Measurements from ENCODE around the gene PAK5.

The PAK5 gene

DNA sequence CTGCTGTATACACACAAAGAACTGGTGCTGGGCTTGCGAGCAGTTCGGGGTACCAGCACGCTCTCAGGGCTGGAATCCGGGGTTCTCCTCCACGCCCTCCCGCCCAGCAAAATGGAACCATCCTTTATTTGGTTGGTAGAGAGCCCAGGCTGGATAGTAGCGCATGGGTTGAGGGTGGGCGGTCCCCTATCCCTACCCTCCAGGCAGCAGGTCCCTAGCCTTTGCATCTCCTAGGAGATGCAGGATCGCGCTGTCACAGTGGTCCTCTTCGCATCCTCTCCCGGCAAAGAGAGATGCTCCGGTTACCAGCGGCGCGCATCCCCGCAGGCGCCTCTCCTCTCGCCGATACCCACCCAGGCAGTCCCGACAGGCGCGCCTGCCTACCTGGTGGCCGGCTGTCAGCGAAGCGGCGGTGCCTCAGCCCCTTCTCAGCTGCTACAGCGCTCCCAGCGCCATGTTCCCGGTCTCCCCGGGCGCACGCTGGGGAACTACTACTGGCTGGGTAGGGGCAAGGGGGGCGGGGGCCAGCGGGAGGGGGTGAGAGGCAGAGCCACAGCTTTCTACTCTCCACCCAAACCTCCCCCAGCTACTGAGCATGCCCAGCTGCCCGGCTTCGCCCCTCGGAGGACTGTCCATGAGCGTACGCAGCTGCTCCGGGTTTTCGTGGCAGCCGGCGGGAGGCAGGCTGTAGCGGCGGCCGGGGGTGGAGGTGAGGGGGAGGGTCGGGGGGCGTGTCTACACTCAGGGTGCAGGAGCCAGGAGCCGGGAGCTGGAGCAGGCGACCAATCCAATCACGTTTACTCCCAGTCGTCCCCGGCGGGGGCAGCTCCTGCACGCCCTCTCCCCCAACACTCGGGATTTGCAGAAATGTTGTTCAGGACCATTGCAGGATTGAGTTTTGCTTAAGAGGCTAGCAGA lies at the start of gene PAK5:
Gene PAK5 (minus strand): TSS at position 699 of the 918 bp plus-strand sequence. CDS start 194,748 bp downstream, outside the sequence.
- DNase-seq, result peak; percentile 95

DNA sequence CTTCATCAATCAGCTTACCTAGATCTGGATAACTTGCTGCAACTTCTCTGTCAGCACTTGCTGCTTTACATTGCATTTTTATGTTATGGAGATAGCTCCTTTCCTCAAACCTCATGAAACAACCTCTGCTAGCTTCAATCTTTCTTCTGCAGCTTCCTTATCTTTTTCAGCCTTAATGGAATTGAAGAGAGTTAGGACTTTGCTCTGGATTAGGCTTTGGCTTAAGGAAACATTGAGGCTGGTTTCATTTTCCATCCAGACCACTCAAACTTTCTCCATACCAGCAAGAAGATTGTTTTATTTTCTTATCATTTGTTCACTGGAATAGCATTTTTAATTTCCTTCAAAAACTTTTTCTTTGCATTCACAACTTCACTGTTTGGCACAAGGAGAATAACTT lies 48.8 kb upstream of the PAK5 start:
- no peak for DNase-seq

DNA sequence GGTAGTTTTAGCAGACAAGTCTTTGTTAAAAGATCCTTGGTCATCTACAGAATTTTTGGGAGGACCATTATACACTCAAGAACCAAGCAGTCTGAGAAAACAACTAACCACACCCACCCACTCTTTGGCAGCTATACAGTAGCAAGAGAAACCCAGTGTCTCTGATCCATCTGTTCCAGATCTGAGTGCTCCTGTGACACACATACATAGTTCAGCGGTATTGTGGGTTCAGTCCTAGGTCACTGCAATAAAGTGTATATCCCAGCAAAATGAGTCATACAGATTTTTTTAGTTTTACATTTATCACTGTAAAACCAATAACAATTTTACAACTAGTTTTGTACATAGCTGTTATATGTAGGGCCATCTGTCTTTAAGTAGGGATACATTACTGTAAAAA lies 47.4 kb upstream of the PAK5 start:
- no peak for DNase-seq

DNA sequence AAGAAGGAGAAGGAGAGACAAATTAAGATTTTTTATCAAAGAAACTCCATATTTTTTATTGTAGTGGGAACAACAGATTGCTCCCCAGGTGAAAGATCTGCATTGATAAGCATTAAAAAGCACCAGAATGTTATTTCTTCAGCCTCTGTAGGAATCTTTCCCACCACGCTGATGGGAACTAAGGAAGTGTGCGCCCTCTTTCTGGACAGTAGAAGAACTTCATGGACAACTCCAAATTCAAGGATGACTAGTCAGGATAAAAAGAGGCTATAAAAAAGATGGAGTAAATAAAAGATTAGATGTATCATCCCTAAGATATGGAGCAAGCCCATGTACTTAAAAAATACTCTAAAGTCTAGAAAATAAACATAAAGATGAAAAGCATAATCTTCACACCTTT lies 45.8 kb upstream of the PAK5 start:
- no peak for DNase-seq

DNA sequence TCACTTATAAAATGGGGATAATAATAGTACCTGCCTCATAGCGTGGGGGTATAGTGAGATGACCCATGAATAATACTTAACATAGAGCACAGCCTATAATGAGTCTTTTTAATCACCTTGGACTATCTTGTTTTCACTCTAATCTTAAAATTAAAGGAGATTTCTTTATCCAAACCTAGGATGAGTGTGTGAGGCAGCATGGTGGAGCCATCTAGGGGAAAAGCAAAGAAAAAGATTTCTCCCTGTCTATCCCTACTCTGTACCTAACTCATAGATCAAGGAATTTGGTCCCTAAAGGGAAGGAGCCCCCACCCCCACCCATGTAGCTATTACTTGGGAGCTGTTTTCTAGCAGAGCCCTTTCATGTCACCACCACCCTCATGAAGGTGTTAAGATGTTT lies 45.2 kb upstream of the PAK5 start:
- DNase-seq, result no peak

DNA sequence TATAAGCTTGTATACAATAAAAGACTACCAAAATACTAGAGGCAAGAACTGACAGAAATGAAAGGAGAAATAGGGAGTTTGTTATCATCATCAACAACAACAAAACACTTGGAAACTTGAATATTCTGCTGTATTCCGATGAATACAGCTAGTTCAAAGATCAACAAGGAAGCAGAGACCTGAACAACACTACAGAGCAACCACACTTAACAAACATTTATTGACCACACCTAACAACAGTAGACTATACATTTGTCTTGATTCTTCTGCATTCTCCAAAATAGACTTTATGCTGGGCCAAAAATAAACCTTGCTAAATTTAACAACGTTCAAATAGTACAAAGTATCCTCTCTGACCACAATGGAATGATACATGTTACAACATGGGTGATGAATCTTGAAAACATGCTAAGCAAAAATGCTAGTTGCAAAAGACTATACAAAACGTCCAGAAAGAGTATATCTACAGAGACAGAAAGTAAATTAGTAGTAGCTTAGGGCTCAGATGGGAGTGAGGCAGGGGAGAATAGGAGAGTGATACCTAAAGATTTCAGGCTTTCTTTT lies 39.1 kb upstream of the PAK5 start:
- DNase-seq, result no peak

DNA sequence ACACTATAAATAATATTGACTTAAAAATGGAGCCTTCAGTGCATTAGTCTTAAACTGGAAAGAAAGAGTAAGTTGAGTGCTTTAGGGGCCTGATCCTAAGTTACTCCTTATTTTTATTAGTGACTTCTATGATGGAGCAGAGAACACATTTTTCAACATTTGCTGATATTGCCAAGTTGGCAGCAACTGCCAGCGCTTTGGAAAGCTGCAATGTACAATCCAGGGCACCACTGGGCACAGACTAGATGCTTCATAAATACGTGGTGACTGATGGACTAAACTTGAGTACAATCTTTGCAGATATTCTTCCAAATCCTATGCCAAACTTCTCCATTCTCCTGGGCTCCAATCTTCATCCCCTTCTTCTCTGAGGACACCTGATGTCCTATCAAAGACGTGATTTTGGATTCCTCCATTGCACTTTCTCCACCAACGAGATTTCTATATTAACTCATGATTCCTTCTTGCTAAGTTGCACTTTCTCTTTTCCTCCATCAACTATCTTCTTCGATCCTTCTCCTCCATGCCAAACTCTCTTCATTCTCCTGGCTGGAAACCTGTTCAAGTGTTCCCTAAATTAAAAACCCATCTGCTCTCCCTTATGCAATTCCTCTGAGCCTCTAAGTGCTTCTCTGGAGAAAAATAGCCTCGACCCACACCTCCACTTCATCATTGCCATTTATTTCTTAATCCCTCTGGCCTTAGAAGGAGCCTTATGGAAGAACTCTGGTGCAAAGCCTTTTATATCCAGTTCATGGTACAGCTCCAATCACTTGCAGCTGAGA lies 28.5 kb upstream of the PAK5 start:
- DNase-seq, result peak; percentile 78

DNA sequence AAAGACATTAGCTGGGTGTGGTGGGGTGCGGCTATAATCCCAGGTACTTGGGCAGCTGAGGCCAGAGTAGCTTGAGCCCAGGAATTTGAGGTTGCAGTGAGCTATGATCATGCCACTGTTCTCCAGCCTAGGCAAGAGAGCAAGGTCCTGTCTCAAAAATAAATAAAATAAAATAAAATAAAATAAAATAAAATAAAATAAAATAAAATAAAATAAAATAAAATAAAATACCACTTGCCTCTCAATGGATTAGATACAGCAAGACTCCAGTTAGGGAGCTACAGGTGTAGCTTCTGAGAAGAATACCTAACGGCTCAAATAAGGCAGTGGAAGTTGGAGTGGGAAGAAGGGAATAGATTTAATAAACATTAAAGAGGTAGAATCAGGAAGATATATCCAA lies 13.7 kb upstream of the PAK5 start:
- no peak for DNase-seq

DNA sequence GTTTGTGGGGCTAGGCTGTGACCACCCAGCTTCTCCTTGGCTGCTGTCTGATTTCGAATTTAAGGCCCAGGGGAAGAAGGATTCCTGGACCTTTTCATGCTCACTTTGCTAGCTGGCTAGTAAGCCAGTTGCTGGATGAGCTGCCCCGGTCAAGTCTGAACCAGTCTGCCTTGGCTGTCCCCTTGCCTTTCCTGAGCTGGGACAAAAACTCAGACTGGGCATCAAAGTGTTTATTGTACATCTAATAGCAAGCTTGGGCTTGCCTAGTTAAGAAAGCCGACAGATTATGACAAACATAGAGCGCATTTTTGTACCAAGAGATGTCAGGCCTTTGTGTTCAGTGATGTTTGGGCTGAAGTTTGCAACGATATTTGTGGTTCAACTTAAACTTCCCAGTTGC lies 750 bp upstream of the PAK5 start:
- no peak for DNase-seq

DNA sequence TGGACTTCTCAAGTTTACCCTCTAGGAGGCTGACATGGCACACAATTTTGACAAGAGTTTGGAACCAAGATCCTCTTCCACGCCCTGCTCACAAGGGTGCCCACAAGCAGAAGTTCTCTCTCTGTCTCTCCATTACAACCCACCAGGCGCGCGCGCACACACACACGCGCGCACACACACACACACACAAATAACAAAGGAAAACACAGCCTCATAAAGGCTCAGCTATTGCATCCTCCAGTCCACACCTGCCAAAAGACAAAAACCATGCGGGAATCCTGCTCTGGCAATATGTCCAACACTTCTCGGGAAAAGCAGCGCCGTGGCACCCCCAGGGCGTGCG lies 870 bp downstream of the PAK5 start:
- DNase-seq, result peak; percentile 14

DNA sequence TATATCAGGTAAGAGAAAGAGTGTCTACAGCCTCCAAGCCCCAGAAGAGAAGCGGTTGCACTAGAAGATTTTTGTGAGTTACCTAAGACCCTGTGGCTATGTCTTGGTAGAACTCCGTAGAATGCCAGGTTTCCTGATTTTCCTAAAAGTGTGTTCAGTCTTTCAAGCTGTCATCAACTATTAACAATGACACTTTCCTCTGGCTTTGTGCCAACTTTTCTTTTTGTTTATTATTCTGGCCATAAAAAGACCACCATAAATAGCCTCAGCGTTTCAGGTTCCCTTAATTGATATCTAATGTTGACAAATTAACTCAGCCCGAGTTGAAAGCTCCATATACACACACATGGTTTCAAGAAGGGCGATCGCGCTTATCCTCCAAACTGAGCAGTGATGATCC lies 1.2 kb downstream of the PAK5 start:
- DNase-seq, result no peak

DNA sequence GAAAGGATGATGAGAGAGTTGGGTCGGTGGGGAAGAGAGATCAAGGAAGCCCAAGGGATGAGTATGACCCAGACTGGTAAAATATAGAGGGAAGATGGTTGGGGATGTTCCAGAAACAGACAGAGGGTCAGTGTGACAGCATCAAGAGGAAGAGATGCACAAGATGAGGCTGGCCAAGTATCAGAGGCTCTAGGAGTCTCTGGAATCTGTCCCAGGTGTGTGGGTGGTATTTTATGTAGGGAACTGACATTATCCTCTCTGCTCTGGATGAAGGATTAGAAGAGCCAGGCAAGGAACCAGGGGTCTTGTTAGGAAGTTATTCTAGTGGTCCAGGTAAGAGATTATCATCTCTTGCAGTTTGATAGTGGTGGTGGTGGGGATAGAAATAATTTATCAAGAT lies 3.6 kb downstream of the PAK5 start:
- no peak for DNase-seq

DNA sequence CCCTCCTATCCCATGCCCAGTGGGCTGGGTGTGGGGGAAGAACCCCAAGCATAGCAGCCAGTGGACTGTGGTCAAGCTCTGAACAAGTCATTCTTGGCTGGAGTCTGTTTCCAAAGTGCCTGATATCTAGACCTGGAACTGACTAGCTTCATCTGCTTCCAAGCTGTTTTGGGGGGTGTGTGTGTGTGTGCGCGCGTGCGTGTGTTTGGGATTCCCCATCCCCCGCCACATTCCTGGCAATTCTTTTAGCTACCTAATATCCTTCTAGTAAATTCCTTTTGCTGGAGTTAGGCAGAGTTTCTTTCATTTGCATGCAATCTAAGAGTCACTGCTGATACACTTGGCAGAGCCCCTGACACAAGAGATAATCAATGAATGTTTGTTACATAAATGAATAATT lies 7.8 kb downstream of the PAK5 start:
- no peak for DNase-seq

DNA sequence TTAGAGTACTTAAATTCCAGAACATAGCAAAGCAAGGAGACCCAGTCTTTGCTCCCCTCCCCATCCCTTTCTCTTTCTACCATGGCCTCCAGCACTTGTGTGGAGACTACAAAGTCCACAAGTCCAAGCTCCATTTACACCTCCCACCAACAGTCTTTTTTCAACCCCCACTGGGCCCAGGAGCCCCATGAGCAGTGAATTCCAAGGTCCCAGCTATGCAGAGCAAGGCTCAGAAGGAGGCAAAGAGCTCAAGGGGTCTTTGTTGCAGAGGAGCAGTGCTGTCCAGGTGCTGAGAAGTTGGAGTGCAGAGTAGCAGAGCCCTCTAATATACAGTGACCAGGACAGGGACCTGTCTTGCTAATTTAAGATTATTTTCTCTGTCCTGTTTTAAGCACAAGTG lies 9.0 kb downstream of the PAK5 start:
- no peak for DNase-seq

DNA sequence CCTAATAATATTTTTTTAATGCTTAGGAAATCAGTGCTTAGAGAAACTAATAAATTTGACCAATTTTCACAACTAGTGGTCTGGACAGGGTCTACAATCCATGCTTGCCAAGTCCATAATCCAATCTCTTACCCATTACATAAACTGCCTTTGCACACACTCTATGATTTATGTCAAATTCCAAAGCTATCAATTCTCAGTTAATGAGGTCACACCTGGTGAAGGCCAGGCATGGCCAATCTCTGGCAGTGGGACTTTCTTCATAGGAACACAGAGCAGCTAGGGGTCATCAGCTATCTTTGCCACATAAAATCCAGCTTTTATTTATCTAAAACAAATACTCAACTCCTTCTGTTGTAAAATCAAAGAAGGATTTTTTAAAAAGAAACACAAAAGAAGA lies 21.2 kb downstream of the PAK5 start:
- no peak for DNase-seq

DNA sequence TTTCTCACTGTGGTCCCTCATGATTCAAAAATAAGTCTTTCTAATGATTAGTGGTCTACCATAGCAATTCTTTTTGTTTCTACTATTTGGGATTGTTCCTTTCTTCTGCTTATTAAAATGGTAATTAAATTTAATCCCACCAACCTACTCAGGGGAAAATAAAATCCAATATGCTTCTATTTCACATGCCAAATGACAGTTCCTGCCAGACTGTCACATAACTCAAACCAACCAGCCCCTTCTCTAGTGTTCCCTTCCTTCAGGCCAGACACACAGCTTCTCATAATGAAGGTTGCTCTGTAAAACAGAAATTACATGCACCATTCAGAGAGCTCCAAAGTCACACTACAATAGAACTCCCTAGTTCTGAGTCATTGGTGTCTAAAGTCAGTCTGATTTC lies 23.2 kb downstream of the PAK5 start:
- DNase-seq, result no peak

DNA sequence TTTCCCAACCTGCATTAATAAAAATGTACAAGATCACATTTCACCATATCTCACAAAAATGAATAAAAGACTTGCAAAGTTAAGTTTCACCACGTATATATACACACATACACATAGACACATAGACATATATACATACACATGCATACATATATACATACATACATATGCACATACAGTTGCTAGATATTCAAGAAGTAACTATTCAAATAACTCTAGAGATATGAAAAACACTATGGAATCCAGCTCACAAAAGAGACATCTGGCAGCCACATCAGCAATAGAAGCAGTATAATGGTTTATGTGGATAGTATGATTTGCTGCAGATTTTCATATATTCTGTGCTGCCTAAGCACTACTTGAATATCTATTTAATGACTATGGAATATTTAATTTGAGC lies 28.1 kb downstream of the PAK5 start:
- DNase-seq, result no peak

DNA sequence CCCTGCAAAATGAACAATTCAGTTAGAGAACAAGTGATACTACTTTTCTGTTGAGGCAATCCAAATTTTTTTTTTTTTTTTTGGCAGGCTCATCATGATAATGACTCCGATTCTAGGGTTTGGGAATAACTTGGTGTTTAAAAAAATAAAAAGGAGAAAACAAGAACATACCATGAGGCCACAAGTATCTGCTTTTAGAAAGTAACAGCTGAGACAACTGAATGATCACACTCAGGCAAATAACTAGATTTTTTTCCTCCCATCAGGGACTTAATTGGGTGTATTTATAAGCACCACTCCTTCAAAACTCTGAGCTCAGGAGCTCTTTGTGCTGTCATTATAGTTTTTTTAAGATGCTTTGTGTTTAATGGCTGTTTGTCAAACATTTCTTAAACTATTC lies 29.6 kb downstream of the PAK5 start:
- DNase-seq, result no peak

DNA sequence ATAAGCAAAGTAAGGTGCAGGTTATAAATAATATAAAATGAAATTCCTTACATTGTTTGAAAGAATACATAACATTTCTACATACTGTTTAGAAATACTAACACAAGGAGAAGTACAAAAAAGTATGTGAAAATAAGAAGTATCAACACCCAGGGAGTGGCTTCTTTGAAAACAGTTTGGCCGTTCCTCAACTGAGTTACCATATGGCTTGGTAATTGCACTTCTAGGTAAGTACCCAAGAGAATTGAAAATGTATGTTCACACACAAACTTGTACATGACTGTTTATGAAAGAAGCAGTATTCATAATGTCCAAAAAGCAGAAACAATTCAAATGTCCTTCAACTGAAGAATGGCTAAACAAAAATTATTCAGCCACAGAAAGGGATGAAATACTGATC lies 30.7 kb downstream of the PAK5 start:
- peak; percentile 1 for DNase-seq

DNA sequence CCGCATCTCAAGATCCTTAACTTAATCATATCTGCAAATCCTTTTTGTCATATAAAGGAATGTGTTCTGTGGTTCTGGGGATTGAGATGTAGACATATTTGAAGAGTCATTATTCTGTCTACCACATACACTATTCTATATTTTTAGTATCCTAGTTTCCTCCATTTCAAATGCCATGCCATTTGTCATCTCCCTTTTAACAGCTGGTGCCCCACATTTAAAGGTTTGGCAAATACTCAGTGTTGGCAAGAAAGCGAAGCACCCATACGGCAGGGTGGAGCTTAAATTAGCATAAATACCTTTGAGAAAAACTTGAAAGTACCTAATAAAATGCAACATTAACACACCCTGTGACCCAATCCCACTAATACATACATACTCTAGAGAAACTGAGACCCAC lies 31.7 kb downstream of the PAK5 start:
- DNase-seq, result no peak

DNA sequence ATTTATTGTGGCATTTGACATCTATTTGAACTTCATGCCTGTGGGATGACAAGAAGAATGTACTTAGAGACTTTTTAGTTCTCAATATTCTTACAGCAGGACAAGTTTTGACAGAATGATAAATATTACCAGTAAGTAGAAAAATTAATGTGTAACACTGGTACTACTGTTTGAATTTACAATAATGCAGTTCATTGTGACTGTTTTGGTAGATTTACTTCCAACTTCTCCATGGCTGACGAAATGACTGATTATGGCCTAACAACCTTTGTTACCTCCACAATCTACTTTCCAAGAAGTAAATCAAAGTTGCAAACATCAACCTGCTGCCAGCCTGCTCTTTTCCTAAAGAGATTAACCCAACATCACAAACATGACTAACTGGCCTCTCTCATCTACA lies 38.5 kb downstream of the PAK5 start:
- no peak for DNase-seq

DNA sequence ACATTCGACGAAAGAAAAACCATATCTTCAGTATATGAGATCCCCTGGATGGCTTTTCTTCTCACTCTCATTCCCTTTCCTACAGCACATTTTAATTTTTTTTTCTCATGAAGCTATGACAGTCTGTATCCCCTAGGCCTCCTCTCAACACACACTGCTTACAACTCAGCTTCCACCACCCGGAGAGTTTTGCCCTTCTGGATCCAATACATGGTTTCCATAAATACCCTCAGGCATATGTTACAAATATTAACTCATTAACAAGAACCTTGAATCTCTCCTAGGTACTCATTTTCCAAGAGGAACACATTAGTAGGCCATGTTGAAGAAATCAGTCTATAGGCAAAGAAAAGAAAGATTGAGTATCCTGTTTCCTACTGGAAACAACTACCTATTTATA lies 44.0 kb downstream of the PAK5 start:
- DNase-seq, result no peak

DNA sequence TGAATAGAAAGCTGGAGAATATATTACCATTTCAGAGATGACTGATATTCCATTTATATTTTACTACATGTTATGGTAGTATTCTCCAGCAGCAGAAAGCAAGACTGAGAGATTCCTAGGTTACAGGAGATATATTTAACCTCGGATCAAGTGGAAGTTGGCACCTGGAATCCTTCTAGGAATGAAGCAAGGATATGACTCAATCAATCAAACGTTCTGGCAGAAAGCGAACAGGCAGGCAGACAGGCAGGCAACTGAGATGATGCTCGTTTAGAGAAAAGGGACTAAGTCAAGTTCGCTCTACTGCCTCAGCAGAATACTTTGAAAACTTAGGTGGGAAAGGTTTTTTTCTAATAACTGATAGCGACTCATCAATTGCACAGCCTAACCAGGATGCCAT lies 46.2 kb downstream of the PAK5 start:
- no peak for DNase-seq

DNA sequence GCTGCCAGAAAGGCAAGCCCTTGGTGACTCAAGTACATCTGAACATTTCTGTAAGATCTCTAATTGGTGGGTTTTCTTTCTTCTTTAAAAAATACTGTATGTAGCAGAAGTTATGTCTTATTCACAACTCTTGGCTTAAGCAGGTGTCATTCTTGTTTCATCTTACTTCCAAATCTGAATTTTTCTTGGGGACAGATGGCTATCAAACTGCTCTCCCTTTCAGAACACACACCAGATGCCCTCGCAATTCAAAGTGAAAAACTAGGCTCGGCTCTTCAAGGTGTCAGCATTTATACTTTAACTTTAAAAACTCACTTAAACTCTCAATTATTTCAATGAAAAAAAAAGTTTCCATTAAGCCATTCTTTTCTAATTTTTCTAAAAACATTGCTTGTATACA lies 49.7 kb downstream of the PAK5 start:
- peak; percentile 1 for DNase-seq
